Adrenal gland (tissue), 5 donors: ENCODE data around the gene ICAM2.

Experiments
- CTCF ChIP-seq, 6 experiments: fragments of 450-650 bp in 4 of 6; fragments of 200-600 bp in 2 of 6; sonication (generic) in 1 of 6; IDR thresholded peaks; 1 replicate in 5 of 6; 2 replicates in 1 of 6; pipeline versions ENCODE4 v1.5.1 to v1.8.0; 2016 to 2021; ENCODE audit warnings: antibody characterized with exemption in 6 of 6, mild to moderate bottlenecking in 2 of 6, moderate library complexity in 1 of 6
- POLR2A ChIP-seq, 2 donors: fragments of 450-650 bp; IDR thresholded peaks; one replicate each; pipeline ENCODE4 v1.6.1; 2017; ENCODE audit warnings: antibody characterized with exemption in 2 of 2, mild to moderate bottlenecking in 2 of 2, moderate library complexity in 1 of 2
- donor health status: DM: no; HTN: no; CAD: no.

GRCh38 chr17:64024215-64024654 lies 3.8 kb upstream of the ICAM2 start:
- TF ChIP-seq CTCF (IDR thresholded peaks at IDR 0.05), result no peak
- no peak for TF ChIP-seq POLR2A (IDR thresholded peaks at IDR 0.05)
